ENCODE measurements around the gene BAIAP3.
A peak's percentile ranks its signal among the peaks of the same experiment; 100 is the strongest.

GRCh38 chr16:1351582-1352362 lies 18.3 kb downstream of the BAIAP3 start, which contains the start of the genes GNPTG and TSR3:
- TF ChIP-seq CTCF (IDR thresholded peaks at IDR 0.05; ENCODE audit: extremely low read depth in 1 of 2, insufficient read depth in 1 of 2, low read depth in 1 of 2, low read length in 2 of 2): no peak
- TF ChIP-seq POLR2A (IDR thresholded peaks at IDR 0.05; ENCODE audit: low read depth, low read length): peak; percentile 82
- no peak for TF ChIP-seq EZH2 (IDR thresholded peaks at IDR 0.05; ENCODE audit: borderline replicate concordance, low read depth, low read length, severe bottlenecking)
- no peak for TF ChIP-seq JUN (IDR thresholded peaks at IDR 0.05; ENCODE audit: borderline replicate concordance, insufficient read depth, insufficient read length, low read depth)
- peak; percentile 96 for TF ChIP-seq POLR2AphosphoS5 (IDR thresholded peaks at IDR 0.05; ENCODE audit: insufficient read depth, low read depth, low read length)
